Right ventricle myocardium superior (tissue), 1 donor: Measurements from ENCODE around the gene NUDT16L1. TPM values are rescaled to one million over a fixed set of nuclear protein-coding genes. Genes with fewer than 3 reads are reported as not detected.

ENCODE experiments used
- ATAC-seq: fragments of 200-7000 bp; cut with Tn5 transposase; one replicate; pipeline ENCODE4 v1.9.1; 2020; ENCODE audit warnings: mild to moderate bottlenecking; ENCODE audit not compliant: poor library complexity
- DNase-seq: peaks from one replicate; pipeline ENCODE4 v3.0.0-alpha.2; 2020
- intact Hi-C: fragments of 100-400 bp; cut with DNase I; formaldehyde crosslinking; loops from one replicate; pipeline ENCODE4 v1.11.2; 2022
- total RNA-seq: library from RNA; stranded (reverse); fragmentation: NEBNext Ultra II Directional; extraction: Animal tissue kit (Norgen Biotek cat#: 25700); gene quantifications from one replicate; pipeline ENCODE4 v1.2.1, GENCODE V29; 2021
- donor health status: DM: no; HTN: yes; CAD: no; lungs with severe emphysema.

The NUDT16L1 gene
- total RNA-seq, 1 donor from 2014 or later: 52.8 TPM

GRCh38 chr16:4661661-4662060 lies 31.7 kb upstream of the NUDT16L1 start:
- ATAC-seq (no peak), DNase-seq (no peak)
- intact Hi-C loops: no loop called here

- DNase-seq: no peak
- intact Hi-C loops: no loop called here
- ATAC-seq: no peak
Measured at GRCh38 chr16:4663465-4663776, 29.9 kb upstream of the NUDT16L1 start.

- ATAC-seq (peak; percentile 48), DNase-seq (peak; percentile 67)
- intact Hi-C loops: no loop called here
Measured at GRCh38 chr16:4663777-4664465, 29.4 kb upstream of the NUDT16L1 start.

GRCh38 chr16:4664538-4665418 lies 28.6 kb upstream of the NUDT16L1 start:
- DNase-seq: peak; percentile 70
- intact Hi-C loops: no loop called here
- ATAC-seq: peak; percentile 26

GRCh38 chr16:4666537-4667202 lies 26.7 kb upstream of the NUDT16L1 start:
- DNase-seq (no peak), ATAC-seq (no peak)
- intact Hi-C loops: no loop called here

- intact Hi-C loops: no loop called here
- ATAC-seq (no peak), DNase-seq (no peak)
Measured at GRCh38 chr16:4667203-4667963, 26.0 kb upstream of the NUDT16L1 start.

GRCh38 chr16:4668313-4668960 lies 24.9 kb upstream of the NUDT16L1 start:
- intact Hi-C loops: no loop called here
- ATAC-seq (no peak), DNase-seq (no peak)

- ATAC-seq (no peak), DNase-seq (no peak)
- intact Hi-C loops: no loop called here
Measured at GRCh38 chr16:4673387-4674046, 19.8 kb upstream of the NUDT16L1 start.

- intact Hi-C loops: no loop called here
- ATAC-seq (no peak), DNase-seq (no peak)
Measured at GRCh38 chr16:4674926-4675530, 18.3 kb upstream of the NUDT16L1 start.

- DNase-seq: no peak
- ATAC-seq: no peak
- intact Hi-C loops: no loop called here
Measured at GRCh38 chr16:4675864-4676786, 17.2 kb upstream of the NUDT16L1 start.

GRCh38 chr16:4676831-4677230 lies 16.5 kb upstream of the NUDT16L1 start:
- DNase-seq: peak; percentile 73
- intact Hi-C loops: no loop called here
- ATAC-seq: peak; percentile 45

- intact Hi-C loops: no loop called here
- ATAC-seq (peak; percentile 78), DNase-seq (peak; percentile 86)
Measured at GRCh38 chr16:4677390-4677789, 16.0 kb upstream of the NUDT16L1 start.

- intact Hi-C loops: no loop called here
- DNase-seq: no peak
- ATAC-seq: no peak
Measured at GRCh38 chr16:4677994-4678393, 15.4 kb upstream of the NUDT16L1 start.

GRCh38 chr16:4678596-4678995 lies 14.8 kb upstream of the NUDT16L1 start:
- intact Hi-C loops: no loop called here
- no peak for DNase-seq
- ATAC-seq: no peak

GRCh38 chr16:4679156-4679849 lies 14.1 kb upstream of the NUDT16L1 start:
- DNase-seq: peak; percentile 68
- ATAC-seq: no peak
- intact Hi-C loops: no loop called here
